KBM-7 (cell line): Measurements from ENCODE around the gene SV2B.
"Not testable (repeated sequence)": the region's sequence is repeated elsewhere in the genome, so short reads cannot be mapped to it uniquely, and the experiment has no call there.

Experiments
- DNase-seq: peaks from one replicate; pipeline ENCODE4 v3.0.0-alpha.2; 2015
- in situ Hi-C: fragments of 300-500 bp; cut with MboI; formaldehyde crosslinking; loops from 2 replicates; pipeline ENCODE4 v1.14.3; 2020; ENCODE audit warnings: low sequenced_read_pairs, low pct_unique_long_range_greater_than_20kb, mixed read lengths

The SV2B gene

GRCh38 chr15:91320101-91320500 is 220.0 kb downstream of the SV2B start:
- no peak for DNase-seq
- in situ Hi-C loops, result loop anchor here (25.0 kb wide), 1 partner anchor 767 kb away; no protein-coding TSS in a partner anchor

DNA sequence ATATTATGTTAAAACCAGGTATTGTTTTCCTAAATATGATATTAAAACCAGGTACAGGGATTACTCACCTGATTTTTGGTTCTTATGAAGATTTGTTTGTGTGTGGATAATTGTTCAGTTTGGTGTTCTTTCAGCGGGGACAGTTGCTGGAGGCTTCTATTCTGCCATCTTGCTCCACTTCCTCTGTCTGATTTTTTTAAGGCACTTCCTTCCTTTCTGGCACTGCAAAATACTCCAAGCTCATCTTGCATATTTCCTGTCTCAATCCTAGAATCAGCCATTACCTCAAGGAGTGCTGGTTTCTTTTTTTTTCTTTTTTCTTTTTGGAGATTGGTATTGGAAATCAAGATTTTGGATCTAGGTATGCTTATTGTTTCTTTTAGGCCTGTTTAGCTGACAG is 229.9 kb downstream of the SV2B start:
- in situ Hi-C loops, result no loop called here
- no peak for DNase-seq

- DNase-seq, result no peak
- in situ Hi-C loops, result no loop called here
These were observed 231.5 kb downstream of the SV2B start for GRCh38 chr15:91331581-91331980.

- no peak for DNase-seq
- in situ Hi-C loops, result no loop called here
These were observed 235.6 kb downstream of the SV2B start for GRCh38 chr15:91335702-91336101.

DNA sequence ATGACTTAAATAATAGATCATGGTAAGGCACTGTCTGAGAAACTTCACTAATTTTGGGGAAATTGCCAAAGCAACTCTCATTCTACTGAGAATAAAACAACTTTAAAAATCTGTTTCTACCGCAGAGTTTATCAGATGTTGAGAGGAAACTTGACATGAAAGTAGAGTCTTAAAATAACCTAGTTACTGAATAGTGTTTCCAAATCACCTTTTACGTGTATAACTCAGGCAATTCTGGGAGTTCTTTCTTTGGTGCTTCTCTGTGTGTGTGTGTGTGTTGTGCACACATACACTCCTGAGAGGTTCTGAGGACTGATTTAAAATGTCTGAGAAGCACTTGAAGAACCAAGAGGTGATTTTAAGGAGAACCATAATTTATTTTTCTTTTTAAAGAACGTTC is 236.6 kb downstream of the SV2B start:
- no peak for DNase-seq
- in situ Hi-C loops, result no loop called here

DNA sequence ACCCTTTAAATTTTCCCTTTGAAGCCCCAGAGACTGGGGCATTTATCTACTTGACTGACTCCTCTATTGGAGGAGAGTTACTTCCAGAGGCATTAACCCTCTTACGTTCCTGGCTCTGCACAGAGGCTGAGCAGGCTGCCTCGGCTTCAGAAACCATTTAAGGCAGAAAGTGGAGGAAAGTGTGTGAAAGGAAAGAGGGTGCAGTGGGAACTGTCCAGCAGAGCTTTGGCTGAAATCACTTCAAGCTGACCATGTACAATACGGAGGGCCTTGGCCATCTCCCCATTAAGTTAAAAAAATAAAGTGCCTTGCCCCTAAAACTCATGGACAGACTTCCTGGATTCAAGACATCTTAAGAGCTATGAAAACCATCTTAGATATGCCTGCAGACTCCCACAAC is 238.7 kb downstream of the SV2B start:
- in situ Hi-C loops, result no loop called here
- DNase-seq, result peak; percentile 29

- in situ Hi-C loops, result no loop called here
- DNase-seq, result no peak
These were observed 242.0 kb downstream of the SV2B start for GRCh38 chr15:91342097-91342496.

DNA sequence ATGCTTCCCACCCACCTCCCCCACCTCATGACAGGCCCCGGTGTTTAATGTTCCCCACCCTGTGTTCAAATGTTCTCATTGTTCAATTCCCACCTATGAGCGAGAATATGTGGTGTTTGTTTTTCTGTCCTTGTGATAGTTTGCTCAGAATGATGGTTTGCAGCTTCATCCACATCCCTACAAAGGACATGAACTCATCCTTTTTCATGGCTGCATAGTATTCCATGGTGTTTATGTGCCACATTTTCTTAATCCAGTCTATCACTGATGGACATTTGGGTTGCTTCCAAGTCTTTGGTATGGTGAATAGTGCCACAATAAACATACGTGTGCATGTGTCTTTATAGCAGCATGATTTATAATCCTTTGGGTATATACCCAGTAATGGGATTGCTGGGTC is 244.9 kb downstream of the SV2B start:
- in situ Hi-C loops, DNase-seq: not testable (repeated sequence)

GRCh38 chr15:91345736-91346135 is 245.7 kb downstream of the SV2B start:
- no peak for DNase-seq
- in situ Hi-C loops, result no loop called here

DNA sequence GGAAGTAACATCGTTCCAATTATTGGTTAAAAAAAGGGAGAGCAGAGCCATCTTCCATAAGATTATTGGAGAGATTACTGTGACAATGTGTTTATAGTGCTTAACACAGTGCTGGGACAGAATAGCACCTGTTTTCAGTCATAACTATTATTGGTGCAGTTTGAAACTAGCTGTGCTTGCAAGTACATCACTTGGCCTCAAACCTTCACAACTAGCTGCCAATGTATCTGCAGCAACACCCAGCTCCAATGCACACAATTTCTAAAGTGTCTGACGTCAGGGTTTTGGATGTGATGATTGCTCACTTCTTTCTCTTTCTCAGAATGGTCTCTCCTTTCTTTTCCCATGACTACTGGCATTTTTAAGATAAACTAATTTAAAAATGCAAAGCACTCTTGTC is 246.2 kb downstream of the SV2B start:
- no peak for DNase-seq
- in situ Hi-C loops, result no loop called here

GRCh38 chr15:91348752-91349500 is 248.9 kb downstream of the SV2B start:
- no peak for DNase-seq
- in situ Hi-C loops, result no loop called here
